GM19025 (cell line): ENCODE results near the gene TMEM139.
"Not testable (repeated sequence)": the region's sequence is repeated elsewhere in the genome, so short reads cannot be mapped to it uniquely, and the experiment has no call there.

Experiments used
- ATAC-seq: cut with Tn5 transposase; IDR thresholded peaks from one replicate; pipeline ENCODE4 v1.9.1; 2021; ENCODE audit warnings: mild to moderate bottlenecking, low read depth, moderate library complexity; ENCODE audit not compliant: unreplicated experiment

The TMEM139 gene

GRCh38 chr7:143257501-143257900 lies 27.3 kb upstream of the TMEM139 start:
- ATAC-seq, result no peak

GRCh38 chr7:143258831-143259230 lies 25.9 kb upstream of the TMEM139 start:
- ATAC-seq, result no peak

- no peak for ATAC-seq
Measured at GRCh38 chr7:143259765-143260164, 25.0 kb upstream of the TMEM139 start.

GRCh38 chr7:143261901-143262300 lies 22.9 kb upstream of the TMEM139 start:
- ATAC-seq, result no peak

GRCh38 chr7:143263266-143264195 lies 21.2 kb upstream of the TMEM139 start, which contains the start of gene GSTK1:
Gene GSTK1, plus strand, starts transcription at chr7:143263441. Its CDS starts 73 bp downstream, at chr7:143263514.
- peak; percentile 98 for ATAC-seq

GRCh38 chr7:143264196-143264568 lies 20.6 kb upstream of the TMEM139 start:
- ATAC-seq, result not testable (repeated sequence)

GRCh38 chr7:143265017-143265693 lies 19.6 kb upstream of the TMEM139 start:
- no peak for ATAC-seq

GRCh38 chr7:143269251-143269650 lies 15.5 kb upstream of the TMEM139 start:
- no peak for ATAC-seq

GRCh38 chr7:143271240-143271639 lies 13.5 kb upstream of the TMEM139 start:
- no peak for ATAC-seq

GRCh38 chr7:143272871-143273270 lies 11.9 kb upstream of the TMEM139 start:
- no peak for ATAC-seq

- ATAC-seq, result no peak
Measured at GRCh38 chr7:143279186-143280098, 5.3 kb upstream of the TMEM139 start.

- no peak for ATAC-seq
Measured at GRCh38 chr7:143280160-143280559, 4.6 kb upstream of the TMEM139 start.

- ATAC-seq, result no peak
Measured at GRCh38 chr7:143280566-143280965, 4.2 kb upstream of the TMEM139 start.

- no peak for ATAC-seq
Measured at GRCh38 chr7:143281529-143281928, 3.2 kb upstream of the TMEM139 start.

- no peak for ATAC-seq
Measured at GRCh38 chr7:143282124-143282523, 2.6 kb upstream of the TMEM139 start.

GRCh38 chr7:143283381-143283780 lies 1.4 kb upstream of the TMEM139 start:
- ATAC-seq, result no peak

GRCh38 chr7:143285470-143285778 lies 666 bp downstream of the TMEM139 start:
- ATAC-seq, result no peak

GRCh38 chr7:143285806-143286521 lies 1.2 kb downstream of the TMEM139 start:
- ATAC-seq, result no peak

- ATAC-seq, result no peak
Measured at GRCh38 chr7:143286522-143286890, 1.7 kb downstream of the TMEM139 start.

GRCh38 chr7:143287339-143287934 lies 2.7 kb downstream of the TMEM139 start:
- ATAC-seq, result no peak
